Endodermal cell (in vitro differentiated cells): ENCODE results near the gene TMEM132A. TPM values are rescaled to one million over a fixed set of nuclear protein-coding genes. Genes with fewer than 3 reads are reported as not detected.
A peak's percentile ranks its signal among the peaks of the same experiment; 100 is the strongest.

ENCODE experiments used
- DNase-seq: peaks from one replicate; pipeline ENCODE4 v3.0.0-alpha.2; 2017
- H3K27ac ChIP-seq: 2 replicates; pipeline ENCODE4 v1.5.1; 2013; ENCODE audit warnings: mild to moderate bottlenecking, low read depth, low read length, moderate library complexity
- H3K27me3 ChIP-seq: 2 replicates; pipeline ENCODE4 v1.6.1; 2013; ENCODE audit warnings: mild to moderate bottlenecking, low read length, moderate library complexity; ENCODE audit not compliant: insufficient read depth, control insufficient read depth, poor library complexity, severe bottlenecking
- H3K36me3 ChIP-seq: 2 replicates; pipeline ENCODE4 v1.7.0; 2013; ENCODE audit warnings: mild to moderate bottlenecking, low read length, moderate library complexity; ENCODE audit not compliant: control insufficient read depth, insufficient read depth
- H3K4me1 ChIP-seq: one replicate; pipeline ENCODE4 v1.7.0; 2013; ENCODE audit warnings: low read length; ENCODE audit not compliant: control insufficient read depth, insufficient read depth
- H3K4me3 ChIP-seq: 2 replicates; pipeline ENCODE4 v1.5.1; 2013; ENCODE audit warnings: mild to moderate bottlenecking, low read length, moderate library complexity
- H3K9ac ChIP-seq: 2 replicates; pipeline ENCODE4 v1.6.1; 2013; ENCODE audit warnings: mild to moderate bottlenecking, low read length, moderate library complexity; ENCODE audit not compliant: poor library complexity, severe bottlenecking; ENCODE audit errors: extremely low read depth
- H3K9me3 ChIP-seq: 2 replicates; pipeline ENCODE4 v1.6.1; 2013; ENCODE audit warnings: mild to moderate bottlenecking, low read length, moderate library complexity; ENCODE audit not compliant: control insufficient read depth
- H3K27ac Mint-ChIP-seq: 2 replicates; pipeline ENCODE4 v1.8.0; 2020; ENCODE audit warnings: mixed read lengths
- H3K27me3 Mint-ChIP-seq: 2 replicates; pipeline ENCODE4 v1.8.0; 2021; ENCODE audit warnings: mild to moderate bottlenecking, mixed read lengths; ENCODE audit not compliant: insufficient read depth
- H3K36me3 Mint-ChIP-seq: 2 replicates; pipeline ENCODE4 v1.8.0; 2020; ENCODE audit warnings: low read depth, mixed read lengths
- H3K4me1 Mint-ChIP-seq: 2 replicates; pipeline ENCODE4 v1.8.0; 2020; ENCODE audit warnings: mixed read lengths
- H3K4me3 Mint-ChIP-seq: 2 replicates; pipeline ENCODE4 v1.8.0; 2020; ENCODE audit warnings: mild to moderate bottlenecking, moderate library complexity, mixed read lengths
- H3K9me3 Mint-ChIP-seq: 2 replicates; pipeline ENCODE4 v1.8.0; 2020; ENCODE audit warnings: mild to moderate bottlenecking, mixed read lengths
- WGBS, 2 experiments: methylation state at CpG; one replicate each; pipeline versions ENCODE4 v1.1.5 to v1.1.7; 2013; ENCODE audit warnings: missing lambda C conversion rate in 2 of 2, mixed read lengths in 1 of 2; ENCODE audit not compliant: insufficient coverage in 1 of 2, insufficient read length in 1 of 2; 5-methylcytosine and 5-hydroxymethylcytosine counted together
- total RNA-seq, 2 donors: library from RNA; stranded (reverse); fragmentation: NEBNext Ultra II Directional in 1 of 2; extraction: Animal tissue kit (Norgen Biotek cat#: 25700) in 1 of 2; gene quantifications; 2 replicates in 1 of 2; 3 replicates in 1 of 2; pipeline ENCODE4 v1.2.1, GENCODE V29; 2021
- TF ChIP-seq, protein P1 (sequence below): fragments of 200-600 bp; sonication (generic); conservative IDR thresholded peaks from 2 replicates; pipeline ENCODE4 v1.5.0; 2021; ENCODE audit warnings: antibody characterized with exemption, mild to moderate bottlenecking

Gene TMEM132A
- total RNA-seq, 2 donors from 2014 or later, result 135 to 140 TPM

GRCh38 chr11:60948250-60948649 is 24.0 kb downstream of the TMEM132A start:
- Mint-ChIP-seq H3K27ac (no peak overlapping the region), H3K4me1 (no peaks in the 10 kb centered on the region), H3K27me3 (peaks cover 61% of the 10 kb centered on the region), H3K4me3 (no peak overlapping the region), H3K36me3 (no peaks in the 10 kb centered on the region), H3K9me3 (no peaks in the 10 kb centered on the region)
- Histone ChIP-seq H3K27ac (peak overlapping the region; percentile 78), H3K4me1 (no peaks in the 10 kb centered on the region), H3K27me3 (peaks cover 53% of the 10 kb centered on the region), H3K36me3 (no peaks in the 10 kb centered on the region), H3K4me3 (no peak overlapping the region), H3K9ac (no peak overlapping the region), H3K9me3 (no peaks in the 10 kb centered on the region)
- TF ChIP-seq, protein P1, sequence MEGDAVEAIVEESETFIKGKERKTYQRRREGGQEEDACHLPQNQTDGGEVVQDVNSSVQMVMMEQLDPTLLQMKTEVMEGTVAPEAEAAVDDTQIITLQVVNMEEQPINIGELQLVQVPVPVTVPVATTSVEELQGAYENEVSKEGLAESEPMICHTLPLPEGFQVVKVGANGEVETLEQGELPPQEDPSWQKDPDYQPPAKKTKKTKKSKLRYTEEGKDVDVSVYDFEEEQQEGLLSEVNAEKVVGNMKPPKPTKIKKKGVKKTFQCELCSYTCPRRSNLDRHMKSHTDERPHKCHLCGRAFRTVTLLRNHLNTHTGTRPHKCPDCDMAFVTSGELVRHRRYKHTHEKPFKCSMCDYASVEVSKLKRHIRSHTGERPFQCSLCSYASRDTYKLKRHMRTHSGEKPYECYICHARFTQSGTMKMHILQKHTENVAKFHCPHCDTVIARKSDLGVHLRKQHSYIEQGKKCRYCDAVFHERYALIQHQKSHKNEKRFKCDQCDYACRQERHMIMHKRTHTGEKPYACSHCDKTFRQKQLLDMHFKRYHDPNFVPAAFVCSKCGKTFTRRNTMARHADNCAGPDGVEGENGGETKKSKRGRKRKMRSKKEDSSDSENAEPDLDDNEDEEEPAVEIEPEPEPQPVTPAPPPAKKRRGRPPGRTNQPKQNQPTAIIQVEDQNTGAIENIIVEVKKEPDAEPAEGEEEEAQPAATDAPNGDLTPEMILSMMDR, result no peak
- WGBS, 2 experiments, result 79 to 85% methylated on average over 2 to 5 of the region's 5 CpGs
- no peak for DNase-seq

- H3K27ac ChIP-seq, result no peak overlapping the region
- no peak overlapping the region for H3K9ac ChIP-seq
- no peaks in the 10 kb centered on the region for H3K4me1 ChIP-seq
- H3K27ac Mint-ChIP-seq, result no peak overlapping the region
- TF ChIP-seq, protein P1, result no peak
- no peak overlapping the region for H3K4me3 ChIP-seq
- H3K36me3 Mint-ChIP-seq, result no peaks in the 10 kb centered on the region
- peaks cover 59% of the 10 kb centered on the region for H3K27me3 ChIP-seq
- H3K4me1 Mint-ChIP-seq, result no peaks in the 10 kb centered on the region
- H3K9me3 Mint-ChIP-seq, result no peaks in the 10 kb centered on the region
- H3K4me3 Mint-ChIP-seq, result no peak overlapping the region
- no peaks in the 10 kb centered on the region for H3K9me3 ChIP-seq
- WGBS, 2 experiments, result 94% methylated on average over 3 to 6 of the region's 6 CpGs
- peaks cover 69% of the 10 kb centered on the region for H3K27me3 Mint-ChIP-seq
- DNase-seq, result no peak
- H3K36me3 ChIP-seq, result no peaks in the 10 kb centered on the region
These were observed 25.8 kb downstream of the TMEM132A start for GRCh38 chr11:60950024-60950423.

- H3K27ac ChIP-seq, result no peak overlapping the region
- DNase-seq, result peak; percentile 80
- no peaks in the 10 kb centered on the region for H3K36me3 ChIP-seq
- Mint-ChIP-seq H3K4me1 (no peaks in the 10 kb centered on the region), H3K27ac (no peak overlapping the region), H3K36me3 (no peaks in the 10 kb centered on the region), H3K4me3 (peak overlapping the region; percentile 41), H3K9me3 (no peaks in the 10 kb centered on the region), H3K27me3 (peaks cover 61% of the 10 kb centered on the region)
- TF ChIP-seq, protein P1, result no peak
- H3K4me1 ChIP-seq, result no peaks in the 10 kb centered on the region
- WGBS, 2 experiments, result 6 to 16% methylated on average over 23 to 86 of the region's 86 CpGs
- H3K27me3 ChIP-seq, result peaks cover 59% of the 10 kb centered on the region
- H3K9me3 ChIP-seq, result no peaks in the 10 kb centered on the region
- no peak overlapping the region for H3K4me3 ChIP-seq
- H3K9ac ChIP-seq, result no peak overlapping the region
These were observed 26.8 kb downstream of the TMEM132A start for GRCh38 chr11:60950933-60951605.
